HepG2 (cell line): ENCODE measurements around the gene ZSCAN21. TPM values are rescaled to one million over a fixed set of nuclear protein-coding genes. Genes with fewer than 3 reads are reported as not detected.
A peak's percentile ranks its signal among the peaks of the same experiment; 100 is the strongest.

ENCODE experiments used
- BHLHE40 ChIP-seq: IDR thresholded peaks from 2 replicates; pipeline ENCODE4 v1.6.1; 2011; ENCODE audit warnings: low read length, improper control_type of control experiment
- E2F2 ChIP-seq: sonication (generic); formaldehyde crosslinking; IDR thresholded peaks from 2 replicates; pipeline ENCODE4 v1.4.0; 2020; ENCODE audit warnings: missing genetic modification reagents, borderline replicate concordance
- FIP1L1 ChIP-seq: fragments of 200-400 bp; formaldehyde crosslinking; IDR thresholded peaks from 2 replicates; pipeline ENCODE4 v1.6.1; 2018; ENCODE audit warnings: low read depth, mild to moderate bottlenecking, low read length, moderate library complexity, borderline replicate concordance; ENCODE audit not compliant: insufficient read depth
- FOXP1 ChIP-seq, 2 experiments: fragments of 450-650 bp in 1 of 2; IDR thresholded peaks; 2 replicates each; pipeline ENCODE4 v1.6.1; 2017 to 2018; ENCODE audit warnings: antibody characterized with exemption in 1 of 2
- MED8 ChIP-seq: sonication (generic); formaldehyde crosslinking; IDR thresholded peaks from 2 replicates; pipeline ENCODE4 v1.8.1; 2023; ENCODE audit warnings: mild to moderate bottlenecking, missing genetic modification reagents; ENCODE audit not compliant: insufficient replicate concordance
- MIXL1 ChIP-seq: IDR thresholded peaks from 2 replicates; pipeline ENCODE4 v1.6.1; 2016
- MTF1 ChIP-seq: sonication (generic); formaldehyde crosslinking; IDR thresholded peaks from 2 replicates; pipeline ENCODE4 v1.5.0; 2020; ENCODE audit warnings: missing genetic modification reagents
- NFYC ChIP-seq: IDR thresholded peaks from 2 replicates; pipeline ENCODE4 v1.6.1; 2016; ENCODE audit warnings: missing genetic modification reagents, missing compliant biosample characterization
- POLR2A ChIP-seq, 2 experiments: IDR thresholded peaks; 2 replicates each; pipeline ENCODE4 v1.6.1; 2011; ENCODE audit warnings: low read depth in 2 of 2, low read length in 2 of 2, mild to moderate bottlenecking in 1 of 2, moderate library complexity in 1 of 2; ENCODE audit not compliant: insufficient read depth in 1 of 2
- SNAPC2 ChIP-seq: sonication (generic); formaldehyde crosslinking; IDR thresholded peaks from 2 replicates; pipeline ENCODE4 v1.8.1; 2022; ENCODE audit warnings: mild to moderate bottlenecking, missing genetic modification reagents
- TEAD2 ChIP-seq: sonication (generic); formaldehyde crosslinking; IDR thresholded peaks from 2 replicates; pipeline ENCODE4 v1.9.0; 2021; ENCODE audit warnings: missing genetic modification reagents
- TP53 ChIP-seq: sonication (generic); formaldehyde crosslinking; conservative IDR thresholded peaks from 2 replicates; pipeline ENCODE4 v1.4.0; 2020; ENCODE audit warnings: missing genetic modification reagents
- ZNF446 ChIP-seq: sonication (generic); formaldehyde crosslinking; IDR thresholded peaks from 2 replicates; pipeline ENCODE4 v1.5.0; 2020; ENCODE audit warnings: mild to moderate bottlenecking, missing genetic modification reagents
- ZNF543 ChIP-seq: sonication (generic); formaldehyde crosslinking; IDR thresholded peaks from 2 replicates; pipeline ENCODE4 v1.4.0; 2020; ENCODE audit warnings: mild to moderate bottlenecking, missing genetic modification reagents
- ZNF788 ChIP-seq: sonication (generic); formaldehyde crosslinking; IDR thresholded peaks from 2 replicates; pipeline ENCODE4 v1.5.0; 2020; ENCODE audit warnings: mild to moderate bottlenecking, missing genetic modification reagents, borderline replicate concordance
- polyA plus RNA-seq, 8 experiments: library from polyadenylated mRNA; depleted of rRNA in 3 of 8; stranded (reverse) in 7 of 8; unstranded in 1 of 8; fragments of >200 nt; fragmentation: Illumina TruSeq in 4 of 8; extraction: Trizol in 4 of 8; gene quantifications; 2 replicates each; pipeline versions ENCODE4 v1.2.1 to v1.2.3, GENCODE V29; 2011 to 2016; ENCODE audit warnings: low read depth in 4 of 8, missing spikeins in 1 of 8, mixed read lengths in 1 of 8; ENCODE audit not compliant: insufficient read depth in 1 of 8
- total RNA-seq, 5 experiments: library from RNA; depleted of rRNA; stranded (reverse); fragments of >200 nt; fragmentation: Illumina TruSeq; extraction: Trizol; gene quantifications; 2 replicates each; pipeline ENCODE4 v1.2.3, GENCODE V29; 2016; ENCODE audit warnings: low read depth in 1 of 5
- TF ChIP-seq, protein P1 (sequence below): sonication (generic); formaldehyde crosslinking; IDR thresholded peaks from 2 replicates; pipeline ENCODE4 v1.4.0; 2020; ENCODE audit warnings: missing genetic modification reagents, borderline replicate concordance
- TF ChIP-seq, protein P2 (sequence below): sonication (generic); formaldehyde crosslinking; IDR thresholded peaks from 2 replicates; pipeline ENCODE4 v1.4.0; 2020; ENCODE audit warnings: missing genetic modification reagents
- TF ChIP-seq, protein P3 (sequence below): sonication (generic); formaldehyde crosslinking; IDR thresholded peaks from 2 replicates; pipeline ENCODE4 v1.5.1; 2020; ENCODE audit warnings: mild to moderate bottlenecking, moderate library complexity, missing genetic modification reagents

ZSCAN21 gene
- total and polyA plus RNA-seq, 2 of the 13 experiments (the other 11 are each of a cell fraction or from before 2014, with no cell fraction given), result 7.0 to 10.0 TPM

- TF ChIP-seq BHLHE40 (peak; percentile 34; the same call in 1 of the 2 replicates), TP53 (CRISPR knock-in tag) (0 out of 2 replicates have a peak, but pooled peaks have one; percentile 14), E2F2 (CRISPR knock-in tag) (0 out of 2 replicates have a peak, but pooled peaks have one; percentile 28), TEAD2 (0 out of 2 replicates have a peak, but pooled peaks have one; percentile 33), SNAPC2 (CRISPR knock-in tag) (no peak), MIXL1 (CRISPR knock-in tag) (0 out of 2 replicates have a peak, but pooled peaks have one; percentile 19), POLR2A (IDR thresholded peaks at IDR 0.05; ENCODE audit: insufficient read depth in 1 of 2, low read depth in 2 of 2, low read length in 2 of 2) (peak; percentile 24 to 76; a peak in 2 of 4 replicates), FIP1L1 (0 out of 2 replicates have a peak, but pooled peaks have one; percentile 20), MTF1 (CRISPR knock-in tag) (0 out of 2 replicates have a peak, but pooled peaks have one; percentile 60), ZNF543 (0 out of 2 replicates have a peak, but pooled peaks have one; percentile 82), FOXP1 (IDR thresholded peaks at IDR 0.05) (no peak), FOXP1 (CRISPR knock-in tag; IDR thresholded peaks at IDR 0.05) (peak; percentile 44; the same call in 1 of the 2 replicates), ZNF788 (CRISPR knock-in tag) (no peak), NFYC (CRISPR knock-in tag) (no peak; the same call in 1 of the 2 replicates), MED8 (CRISPR knock-in tag) (no peak), ZNF446 (CRISPR knock-in tag) (0 out of 2 replicates have a peak, but pooled peaks have one; percentile 27)
- TF ChIP-seq, protein P1, sequence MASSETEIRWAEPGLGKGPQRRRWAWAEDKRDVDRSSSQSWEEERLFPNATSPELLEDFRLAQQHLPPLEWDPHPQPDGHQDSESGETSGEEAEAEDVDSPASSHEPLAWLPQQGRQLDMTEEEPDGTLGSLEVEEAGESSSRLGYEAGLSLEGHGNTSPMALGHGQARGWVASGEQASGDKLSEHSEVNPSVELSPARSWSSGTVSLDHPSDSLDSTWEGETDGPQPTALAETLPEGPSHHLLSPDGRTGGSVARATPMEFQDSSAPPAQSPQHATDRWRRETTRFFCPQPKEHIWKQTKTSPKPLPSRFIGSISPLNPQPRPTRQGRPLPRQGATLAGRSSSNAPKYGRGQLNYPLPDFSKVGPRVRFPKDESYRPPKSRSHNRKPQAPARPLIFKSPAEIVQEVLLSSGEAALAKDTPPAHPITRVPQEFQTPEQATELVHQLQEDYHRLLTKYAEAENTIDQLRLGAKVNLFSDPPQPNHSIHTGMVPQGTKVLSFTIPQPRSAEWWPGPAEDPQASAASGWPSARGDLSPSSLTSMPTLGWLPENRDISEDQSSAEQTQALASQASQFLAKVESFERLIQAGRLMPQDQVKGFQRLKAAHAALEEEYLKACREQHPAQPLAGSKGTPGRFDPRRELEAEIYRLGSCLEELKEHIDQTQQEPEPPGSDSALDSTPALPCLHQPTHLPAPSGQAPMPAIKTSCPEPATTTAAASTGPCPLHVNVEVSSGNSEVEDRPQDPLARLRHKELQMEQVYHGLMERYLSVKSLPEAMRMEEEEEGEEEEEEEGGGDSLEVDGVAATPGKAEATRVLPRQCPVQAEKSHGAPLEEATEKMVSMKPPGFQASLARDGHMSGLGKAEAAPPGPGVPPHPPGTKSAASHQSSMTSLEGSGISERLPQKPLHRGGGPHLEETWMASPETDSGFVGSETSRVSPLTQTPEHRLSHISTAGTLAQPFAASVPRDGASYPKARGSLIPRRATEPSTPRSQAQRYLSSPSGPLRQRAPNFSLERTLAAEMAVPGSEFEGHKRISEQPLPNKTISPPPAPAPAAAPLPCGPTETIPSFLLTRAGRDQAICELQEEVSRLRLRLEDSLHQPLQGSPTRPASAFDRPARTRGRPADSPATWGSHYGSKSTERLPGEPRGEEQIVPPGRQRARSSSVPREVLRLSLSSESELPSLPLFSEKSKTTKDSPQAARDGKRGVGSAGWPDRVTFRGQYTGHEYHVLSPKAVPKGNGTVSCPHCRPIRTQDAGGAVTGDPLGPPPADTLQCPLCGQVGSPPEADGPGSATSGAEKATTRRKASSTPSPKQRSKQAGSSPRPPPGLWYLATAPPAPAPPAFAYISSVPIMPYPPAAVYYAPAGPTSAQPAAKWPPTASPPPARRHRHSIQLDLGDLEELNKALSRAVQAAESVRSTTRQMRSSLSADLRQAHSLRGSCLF (CRISPR knock-in tag), result 0 out of 2 replicates have a peak, but pooled peaks have one; percentile 20
- TF ChIP-seq, protein P2, sequence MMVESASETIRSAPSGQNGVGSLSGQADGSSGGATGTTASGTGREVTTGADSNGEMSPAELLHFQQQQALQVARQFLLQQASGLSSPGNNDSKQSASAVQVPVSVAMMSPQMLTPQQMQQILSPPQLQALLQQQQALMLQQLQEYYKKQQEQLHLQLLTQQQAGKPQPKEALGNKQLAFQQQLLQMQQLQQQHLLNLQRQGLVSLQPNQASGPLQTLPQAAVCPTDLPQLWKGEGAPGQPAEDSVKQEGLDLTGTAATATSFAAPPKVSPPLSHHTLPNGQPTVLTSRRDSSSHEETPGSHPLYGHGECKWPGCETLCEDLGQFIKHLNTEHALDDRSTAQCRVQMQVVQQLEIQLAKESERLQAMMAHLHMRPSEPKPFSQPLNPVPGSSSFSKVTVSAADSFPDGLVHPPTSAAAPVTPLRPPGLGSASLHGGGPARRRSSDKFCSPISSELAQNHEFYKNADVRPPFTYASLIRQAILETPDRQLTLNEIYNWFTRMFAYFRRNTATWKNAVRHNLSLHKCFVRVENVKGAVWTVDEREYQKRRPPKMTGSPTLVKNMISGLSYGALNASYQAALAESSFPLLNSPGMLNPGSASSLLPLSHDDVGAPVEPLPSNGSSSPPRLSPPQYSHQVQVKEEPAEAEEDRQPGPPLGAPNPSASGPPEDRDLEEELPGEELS (CRISPR knock-in tag), result peak; percentile 10; the same call in 1 of the 2 replicates
- TF ChIP-seq, protein P3, sequence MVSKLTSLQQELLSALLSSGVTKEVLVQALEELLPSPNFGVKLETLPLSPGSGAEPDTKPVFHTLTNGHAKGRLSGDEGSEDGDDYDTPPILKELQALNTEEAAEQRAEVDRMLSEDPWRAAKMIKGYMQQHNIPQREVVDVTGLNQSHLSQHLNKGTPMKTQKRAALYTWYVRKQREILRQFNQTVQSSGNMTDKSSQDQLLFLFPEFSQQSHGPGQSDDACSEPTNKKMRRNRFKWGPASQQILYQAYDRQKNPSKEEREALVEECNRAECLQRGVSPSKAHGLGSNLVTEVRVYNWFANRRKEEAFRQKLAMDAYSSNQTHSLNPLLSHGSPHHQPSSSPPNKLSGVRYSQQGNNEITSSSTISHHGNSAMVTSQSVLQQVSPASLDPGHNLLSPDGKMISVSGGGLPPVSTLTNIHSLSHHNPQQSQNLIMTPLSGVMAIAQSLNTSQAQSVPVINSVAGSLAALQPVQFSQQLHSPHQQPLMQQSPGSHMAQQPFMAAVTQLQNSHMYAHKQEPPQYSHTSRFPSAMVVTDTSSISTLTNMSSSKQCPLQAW (CRISPR knock-in tag), result no peak
Measured at GRCh38 chr7:100080907-100081534, 31.4 kb downstream of the ZSCAN21 start (continued).
